ENCODE measurements around the gene NUDCD2.

The NUDCD2 gene

GRCh38 chr5:163497315-163497714 lies 37.4 kb upstream of the NUDCD2 start:
- no peak overlapping the region for H3K9ac ChIP-seq (ENCODE audit: low read length)
- no peaks in the 10 kb centered on the region for H3K36me3 ChIP-seq (ENCODE audit: control insufficient read depth, insufficient read depth, low read length)
- H3K27me3 ChIP-seq (ENCODE audit: control insufficient read depth, insufficient read depth, low read length), result no peaks in the 10 kb centered on the region
- no peaks in the 10 kb centered on the region for H3K9me3 ChIP-seq (ENCODE audit: control insufficient read depth, low read length)
- no peaks in the 10 kb centered on the region for H3K4me1 ChIP-seq (ENCODE audit: control insufficient read depth, insufficient read depth, low read length)
- no peak overlapping the region for H3K4me3 ChIP-seq (ENCODE audit: low read length)

GRCh38 chr5:163496286-163496685 lies 36.4 kb upstream of the NUDCD2 start:
- no peak overlapping the region for H3K4me3 ChIP-seq (ENCODE audit: low read length)
- H3K36me3 ChIP-seq (ENCODE audit: control insufficient read depth, insufficient read depth, low read length), result no peaks in the 10 kb centered on the region
- H3K27me3 ChIP-seq (ENCODE audit: control insufficient read depth, insufficient read depth, low read length), result no peaks in the 10 kb centered on the region
- no peak overlapping the region for H3K9ac ChIP-seq (ENCODE audit: low read length)
- no peaks in the 10 kb centered on the region for H3K9me3 ChIP-seq (ENCODE audit: control insufficient read depth, low read length)
- H3K4me1 ChIP-seq (ENCODE audit: control insufficient read depth, insufficient read depth, low read length), result no peaks in the 10 kb centered on the region

DNA sequence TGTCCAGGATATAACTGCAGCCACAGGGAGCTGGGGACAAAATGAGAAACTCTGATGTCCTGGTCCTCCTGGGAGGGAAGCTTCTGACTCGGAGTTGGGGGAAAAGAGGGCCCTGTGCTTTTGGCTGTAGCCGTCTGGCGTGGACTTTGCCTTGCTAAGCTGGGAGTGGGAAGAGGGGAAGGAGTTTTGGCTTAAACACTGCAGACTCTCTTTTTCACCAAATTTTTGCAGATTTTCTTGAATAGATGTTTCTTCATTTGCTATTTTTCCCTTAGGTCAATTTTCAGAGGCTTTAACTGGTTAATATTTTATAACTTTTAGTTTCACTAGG lies 29.8 kb upstream of the NUDCD2 start:
- H3K9ac ChIP-seq (ENCODE audit: low read length), result no peak overlapping the region
- H3K36me3 ChIP-seq (ENCODE audit: control insufficient read depth, insufficient read depth, low read length), result no peaks in the 10 kb centered on the region
- H3K9me3 ChIP-seq (ENCODE audit: control insufficient read depth, low read length), result no peaks in the 10 kb centered on the region
- no peaks in the 10 kb centered on the region for H3K4me1 ChIP-seq (ENCODE audit: control insufficient read depth, insufficient read depth, low read length)
- H3K27me3 ChIP-seq (ENCODE audit: control insufficient read depth, insufficient read depth, low read length), result no peaks in the 10 kb centered on the region
- H3K4me3 ChIP-seq (ENCODE audit: low read length), result no peak overlapping the region

DNA sequence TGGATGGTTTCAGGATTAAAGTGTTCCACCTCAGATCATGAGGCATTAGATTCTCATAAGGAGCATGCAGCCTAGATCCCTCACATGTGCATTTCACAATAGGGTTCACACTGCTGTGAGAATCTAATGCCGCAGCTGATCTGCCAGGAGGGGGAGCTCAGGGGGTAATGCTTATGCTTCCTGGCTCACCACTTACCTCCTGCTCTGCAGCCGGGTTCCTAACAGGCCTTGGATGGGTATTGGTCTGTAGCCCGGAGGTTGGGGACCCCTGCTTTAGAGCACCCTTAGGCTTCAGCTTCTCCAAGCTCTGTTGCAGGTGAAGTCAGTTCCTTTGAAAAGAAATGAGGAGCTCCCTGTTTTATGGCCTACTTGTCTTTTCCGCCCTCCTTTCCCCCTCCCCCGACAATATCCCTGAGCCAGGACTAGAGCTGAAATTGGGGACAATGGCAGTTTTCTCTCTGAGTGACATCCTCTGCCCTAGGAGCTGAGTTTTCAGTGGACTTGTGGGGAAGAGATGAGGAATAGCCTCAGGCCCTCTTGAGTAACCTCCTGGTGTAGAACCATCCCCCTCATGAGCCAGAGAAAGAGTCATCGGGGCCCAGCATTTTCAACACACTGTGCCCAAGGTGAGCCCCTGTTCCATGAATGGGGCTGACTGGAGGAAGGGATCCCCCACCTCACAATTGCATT lies 29.3 kb upstream of the NUDCD2 start:
- H3K9ac ChIP-seq (ENCODE audit: low read length), result no peak overlapping the region
- H3K36me3 ChIP-seq (ENCODE audit: control insufficient read depth, insufficient read depth, low read length), result no peaks in the 10 kb centered on the region
- no peaks in the 10 kb centered on the region for H3K4me1 ChIP-seq (ENCODE audit: control insufficient read depth, insufficient read depth, low read length)
- H3K27me3 ChIP-seq (ENCODE audit: control insufficient read depth, insufficient read depth, low read length), result no peaks in the 10 kb centered on the region
- no peaks in the 10 kb centered on the region for H3K9me3 ChIP-seq (ENCODE audit: control insufficient read depth, low read length)
- no peak overlapping the region for H3K4me3 ChIP-seq (ENCODE audit: low read length)

- H3K36me3 ChIP-seq (ENCODE audit: control insufficient read depth, insufficient read depth, low read length), result no peaks in the 10 kb centered on the region
These were observed 19.0 kb upstream of the NUDCD2 start for GRCh38 chr5:163478982-163479271.

GRCh38 chr5:163478126-163478981 lies 18.5 kb upstream of the NUDCD2 start:
- Histone ChIP-seq H3K27me3 (ENCODE audit: control insufficient read depth, insufficient read depth, low read length) (no peaks in the 10 kb centered on the region), H3K4me1 (ENCODE audit: control insufficient read depth, insufficient read depth, low read length) (no peaks in the 10 kb centered on the region), H3K9me3 (ENCODE audit: control insufficient read depth, low read length) (no peaks in the 10 kb centered on the region), H3K4me3 (ENCODE audit: low read length) (no peak overlapping the region), H3K9ac (ENCODE audit: low read length) (no peak overlapping the region), H3K36me3 (ENCODE audit: control insufficient read depth, insufficient read depth, low read length) (no peaks in the 10 kb centered on the region)

More at GRCh38 chr5:163478982-163479271, 19.0 kb upstream of the NUDCD2 start:
- no peak overlapping the region for H3K9ac ChIP-seq (ENCODE audit: low read length)
- no peak overlapping the region for H3K4me3 ChIP-seq (ENCODE audit: low read length)
- no peaks in the 10 kb centered on the region for H3K27me3 ChIP-seq (ENCODE audit: control insufficient read depth, insufficient read depth, low read length)
- no peaks in the 10 kb centered on the region for H3K9me3 ChIP-seq (ENCODE audit: control insufficient read depth, low read length)
- no peaks in the 10 kb centered on the region for H3K4me1 ChIP-seq (ENCODE audit: control insufficient read depth, insufficient read depth, low read length)

GRCh38 chr5:163475411-163475810 lies 15.5 kb upstream of the NUDCD2 start:
- Histone ChIP-seq H3K4me1 (ENCODE audit: control insufficient read depth, insufficient read depth, low read length) (no peaks in the 10 kb centered on the region), H3K36me3 (ENCODE audit: control insufficient read depth, insufficient read depth, low read length) (no peaks in the 10 kb centered on the region), H3K9ac (ENCODE audit: low read length) (no peak overlapping the region), H3K4me3 (ENCODE audit: low read length) (no peak overlapping the region), H3K9me3 (ENCODE audit: control insufficient read depth, low read length) (no peaks in the 10 kb centered on the region), H3K27me3 (ENCODE audit: control insufficient read depth, insufficient read depth, low read length) (no peaks in the 10 kb centered on the region)

DNA sequence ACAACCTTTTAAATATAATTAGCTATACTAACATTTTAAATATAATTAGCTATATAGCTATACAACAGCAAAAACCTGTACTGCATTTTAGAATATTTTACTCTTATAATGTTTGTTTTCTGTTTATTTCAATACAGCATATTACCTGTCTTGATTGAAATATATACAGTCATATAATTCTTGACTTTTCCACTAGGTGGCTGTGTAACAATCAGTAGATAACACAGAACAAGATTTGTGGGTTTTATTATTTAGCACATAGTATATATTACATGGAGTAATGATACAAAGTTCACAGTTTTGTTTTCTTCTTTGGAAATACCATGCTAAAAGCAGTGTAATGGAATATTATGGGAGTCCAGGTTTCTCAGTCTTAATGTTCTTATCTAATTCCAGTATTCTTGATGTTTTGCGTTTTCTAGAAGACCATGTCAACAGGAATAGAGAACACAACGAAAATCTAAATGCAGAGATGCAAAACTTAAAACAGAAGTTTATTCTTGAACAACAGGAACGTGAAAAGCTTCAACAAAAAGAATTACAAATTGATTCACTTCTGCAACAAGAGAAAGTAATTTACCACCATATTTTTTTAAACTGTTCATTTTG lies 13.8 kb upstream of the NUDCD2 start:
- no peak overlapping the region for H3K4me3 ChIP-seq (ENCODE audit: low read length)
- no peaks in the 10 kb centered on the region for H3K27me3 ChIP-seq (ENCODE audit: control insufficient read depth, insufficient read depth, low read length)
- H3K36me3 ChIP-seq (ENCODE audit: control insufficient read depth, insufficient read depth, low read length), result no peaks in the 10 kb centered on the region
- no peaks in the 10 kb centered on the region for H3K4me1 ChIP-seq (ENCODE audit: control insufficient read depth, insufficient read depth, low read length)
- no peak overlapping the region for H3K9ac ChIP-seq (ENCODE audit: low read length)
- H3K9me3 ChIP-seq (ENCODE audit: control insufficient read depth, low read length), result no peaks in the 10 kb centered on the region

- H3K36me3 ChIP-seq (ENCODE audit: control insufficient read depth, insufficient read depth, low read length), result no peaks in the 10 kb centered on the region
- no peaks in the 10 kb centered on the region for H3K27me3 ChIP-seq (ENCODE audit: control insufficient read depth, insufficient read depth, low read length)
- no peak overlapping the region for H3K9ac ChIP-seq (ENCODE audit: low read length)
- no peaks in the 10 kb centered on the region for H3K9me3 ChIP-seq (ENCODE audit: control insufficient read depth, low read length)
- no peaks in the 10 kb centered on the region for H3K4me1 ChIP-seq (ENCODE audit: control insufficient read depth, insufficient read depth, low read length)
- no peak overlapping the region for H3K4me3 ChIP-seq (ENCODE audit: low read length)
These were observed 7.8 kb upstream of the NUDCD2 start for GRCh38 chr5:163467682-163468081.

DNA sequence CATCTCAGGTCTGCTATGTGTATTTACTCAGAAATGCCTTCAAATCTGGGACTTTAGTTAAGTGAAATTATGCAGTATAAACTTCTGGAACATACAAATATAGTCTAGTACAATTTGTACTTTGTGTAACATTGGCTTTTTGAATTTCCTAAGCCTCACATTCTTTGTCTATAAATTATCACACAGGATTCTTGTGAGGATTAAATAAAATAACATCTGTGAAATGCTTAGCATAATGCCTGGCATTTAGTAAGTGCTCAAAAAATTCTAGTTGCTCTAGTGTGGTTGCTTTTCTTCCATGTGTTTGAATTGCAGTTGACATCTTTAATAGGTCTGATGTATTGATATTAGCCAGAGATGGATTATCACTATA lies 3.1 kb upstream of the NUDCD2 start:
- Histone ChIP-seq H3K9me3 (ENCODE audit: control insufficient read depth, low read length) (no peaks in the 10 kb centered on the region), H3K27me3 (ENCODE audit: control insufficient read depth, insufficient read depth, low read length) (no peaks in the 10 kb centered on the region), H3K9ac (ENCODE audit: low read length) (no peak overlapping the region), H3K36me3 (ENCODE audit: control insufficient read depth, insufficient read depth, low read length) (no peaks in the 10 kb centered on the region), H3K4me1 (ENCODE audit: control insufficient read depth, insufficient read depth, low read length) (peaks cover 4% of the 10 kb centered on the region), H3K4me3 (ENCODE audit: low read length) (no peak overlapping the region)

- peaks cover 4% of the 10 kb centered on the region for H3K4me1 ChIP-seq (ENCODE audit: control insufficient read depth, insufficient read depth, low read length)
- no peaks in the 10 kb centered on the region for H3K27me3 ChIP-seq (ENCODE audit: control insufficient read depth, insufficient read depth, low read length)
- H3K36me3 ChIP-seq (ENCODE audit: control insufficient read depth, insufficient read depth, low read length), result no peaks in the 10 kb centered on the region
- H3K9me3 ChIP-seq (ENCODE audit: control insufficient read depth, low read length), result no peaks in the 10 kb centered on the region
- H3K9ac ChIP-seq (ENCODE audit: low read length), result peak within 1 kb of the TSS; percentile 84
- H3K4me3 ChIP-seq (ENCODE audit: low read length), result peak within 1 kb of the TSS; percentile 65
These were observed 765 bp upstream of the NUDCD2 start, which contains the start of gene HMMR for GRCh38 chr5:163460562-163461171. TSS of gene HMMR (plus strand) at chr5:163460632. CDS start at chr5:163460693, 61 bp downstream.

DNA sequence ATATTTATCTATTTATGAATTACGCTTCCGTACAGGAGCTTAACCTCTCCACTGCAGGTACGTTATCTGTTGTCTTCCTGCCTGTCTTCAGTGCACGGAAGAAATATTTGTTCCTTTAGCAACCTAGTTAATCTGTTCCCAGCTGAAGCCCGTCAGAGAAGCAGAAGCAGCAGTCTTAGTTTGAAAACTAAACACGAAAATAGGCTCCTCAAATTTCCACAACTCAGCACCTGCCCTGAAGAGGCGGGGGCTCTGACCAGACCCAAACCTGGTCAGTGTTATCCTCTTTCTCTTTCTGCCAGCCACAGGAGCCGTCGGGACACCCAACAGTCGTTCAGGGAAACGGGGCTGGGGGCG lies 462 bp downstream of the NUDCD2 start:
- Histone ChIP-seq H3K36me3 (ENCODE audit: control insufficient read depth, insufficient read depth, low read length) (no peaks in the 10 kb centered on the region), H3K4me3 (ENCODE audit: low read length) (peak overlapping the region; percentile 65), H3K4me1 (ENCODE audit: control insufficient read depth, insufficient read depth, low read length) (peaks cover 4% of the 10 kb centered on the region), H3K9me3 (ENCODE audit: control insufficient read depth, low read length) (no peaks in the 10 kb centered on the region), H3K9ac (ENCODE audit: low read length) (peak overlapping the region; percentile 84), H3K27me3 (ENCODE audit: control insufficient read depth, insufficient read depth, low read length) (no peaks in the 10 kb centered on the region)

Data from mucosa of stomach (tissue), 1 donor.